Choroid plexus epithelial cell (primary cell): ENCODE data around the gene MYO9A.

ENCODE experiments used
- DNase-seq: peaks from one replicate; pipeline ENCODE4 v3.0.0-alpha.2; 2010; ENCODE audit warnings: low read depth
- H3K4me3 ChIP-seq: 2 replicates; pipeline ENCODE4 v1.5.1; 2011; ENCODE audit warnings: low read depth, mild to moderate bottlenecking, control low read depth, low read length, moderate library complexity
- TF ChIP-seq, protein P1 (sequence below): conservative IDR thresholded peaks from 2 replicates; pipeline ENCODE4 v1.5.1; 2011; ENCODE audit warnings: low read depth, mild to moderate bottlenecking, control low read depth, inconsistent platforms, low read length, moderate library complexity

Gene MYO9A

DNA sequence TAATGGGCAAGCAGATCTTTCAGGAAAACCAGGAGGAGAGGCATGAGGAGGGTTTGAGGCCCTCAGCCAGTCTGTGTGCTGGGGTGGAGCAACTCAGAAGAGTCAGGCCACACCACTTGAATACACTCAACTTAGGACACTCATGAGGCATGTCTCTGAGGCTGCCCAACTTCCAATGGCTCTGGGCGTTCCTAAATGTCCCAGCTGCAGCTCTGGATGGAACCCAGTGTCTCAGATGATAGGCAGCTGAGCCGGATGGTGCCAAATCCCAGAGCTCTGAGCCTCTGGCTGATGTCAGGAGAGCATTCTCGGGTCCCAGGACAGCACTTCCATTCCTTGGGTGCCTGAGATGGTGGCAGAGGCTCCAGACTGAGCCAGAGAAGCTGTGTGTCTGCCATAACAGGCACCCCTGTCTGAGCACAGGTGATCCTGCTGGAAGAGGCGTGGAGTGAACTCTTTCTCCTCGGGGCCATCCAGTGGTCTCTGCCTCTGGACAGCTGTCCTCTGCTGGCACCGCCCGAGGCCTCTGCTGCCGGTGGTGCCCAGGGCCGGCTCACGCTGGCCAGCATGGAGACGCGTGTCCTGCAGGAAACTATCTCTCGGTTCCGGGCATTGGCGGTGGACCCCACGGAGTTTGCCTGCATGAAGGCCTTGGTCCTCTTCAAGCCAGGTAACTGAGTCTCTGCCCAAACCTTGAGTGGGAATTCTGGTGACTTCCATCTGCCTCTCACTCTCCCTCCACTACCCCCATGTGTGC lies 304.8 kb downstream of the MYO9A start:
- no peak for DNase-seq
- no peak overlapping the region for H3K4me3 ChIP-seq
- TF ChIP-seq, protein P1, sequence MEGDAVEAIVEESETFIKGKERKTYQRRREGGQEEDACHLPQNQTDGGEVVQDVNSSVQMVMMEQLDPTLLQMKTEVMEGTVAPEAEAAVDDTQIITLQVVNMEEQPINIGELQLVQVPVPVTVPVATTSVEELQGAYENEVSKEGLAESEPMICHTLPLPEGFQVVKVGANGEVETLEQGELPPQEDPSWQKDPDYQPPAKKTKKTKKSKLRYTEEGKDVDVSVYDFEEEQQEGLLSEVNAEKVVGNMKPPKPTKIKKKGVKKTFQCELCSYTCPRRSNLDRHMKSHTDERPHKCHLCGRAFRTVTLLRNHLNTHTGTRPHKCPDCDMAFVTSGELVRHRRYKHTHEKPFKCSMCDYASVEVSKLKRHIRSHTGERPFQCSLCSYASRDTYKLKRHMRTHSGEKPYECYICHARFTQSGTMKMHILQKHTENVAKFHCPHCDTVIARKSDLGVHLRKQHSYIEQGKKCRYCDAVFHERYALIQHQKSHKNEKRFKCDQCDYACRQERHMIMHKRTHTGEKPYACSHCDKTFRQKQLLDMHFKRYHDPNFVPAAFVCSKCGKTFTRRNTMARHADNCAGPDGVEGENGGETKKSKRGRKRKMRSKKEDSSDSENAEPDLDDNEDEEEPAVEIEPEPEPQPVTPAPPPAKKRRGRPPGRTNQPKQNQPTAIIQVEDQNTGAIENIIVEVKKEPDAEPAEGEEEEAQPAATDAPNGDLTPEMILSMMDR = no peak

DNA sequence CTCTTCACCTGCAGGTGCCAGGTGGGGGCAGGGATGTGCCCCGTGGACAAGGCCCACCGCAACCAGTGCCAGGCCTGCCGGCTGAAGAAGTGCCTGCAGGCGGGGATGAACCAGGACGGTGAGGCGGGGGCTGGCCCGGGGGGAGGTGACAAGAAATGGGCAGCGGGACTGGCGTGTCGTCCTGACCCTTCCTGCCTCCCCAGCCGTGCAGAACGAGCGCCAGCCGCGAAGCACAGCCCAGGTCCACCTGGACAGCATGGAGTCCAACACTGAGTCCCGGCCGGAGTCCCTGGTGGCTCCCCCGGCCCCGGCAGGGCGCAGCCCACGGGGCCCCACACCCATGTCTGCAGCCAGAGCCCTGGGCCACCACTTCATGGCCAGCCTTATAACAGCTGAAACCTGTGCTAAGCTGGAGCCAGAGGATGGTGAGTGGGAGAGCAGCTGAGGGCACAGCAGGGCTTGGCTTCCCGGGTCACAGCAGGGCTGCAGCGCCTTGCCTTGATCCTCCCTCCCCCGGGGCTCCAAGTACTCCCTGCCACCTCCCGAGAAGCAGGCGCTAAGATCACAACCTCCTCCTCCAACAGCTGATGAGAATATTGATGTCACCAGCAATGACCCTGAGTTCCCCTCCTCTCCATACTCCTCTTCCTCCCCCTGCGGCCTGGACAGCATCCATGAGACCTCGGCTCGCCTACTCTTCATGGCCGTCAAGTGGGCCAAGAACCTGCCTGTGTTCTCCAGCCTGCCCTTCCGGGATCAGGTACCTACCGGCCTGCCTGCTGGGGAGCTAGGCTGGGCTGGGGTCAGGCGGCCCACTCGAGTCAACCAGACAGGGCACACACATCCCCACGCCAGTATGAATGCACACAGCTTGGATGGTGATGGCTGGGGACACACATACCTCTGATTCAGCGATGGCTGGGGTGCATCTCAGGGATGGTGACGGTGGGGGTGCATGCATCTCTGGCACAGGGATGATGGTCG lies 305.9 kb downstream of the MYO9A start:
- no peak overlapping the region for H3K4me3 ChIP-seq
- no peak for DNase-seq
- TF ChIP-seq, protein P1 = no peak

DNA sequence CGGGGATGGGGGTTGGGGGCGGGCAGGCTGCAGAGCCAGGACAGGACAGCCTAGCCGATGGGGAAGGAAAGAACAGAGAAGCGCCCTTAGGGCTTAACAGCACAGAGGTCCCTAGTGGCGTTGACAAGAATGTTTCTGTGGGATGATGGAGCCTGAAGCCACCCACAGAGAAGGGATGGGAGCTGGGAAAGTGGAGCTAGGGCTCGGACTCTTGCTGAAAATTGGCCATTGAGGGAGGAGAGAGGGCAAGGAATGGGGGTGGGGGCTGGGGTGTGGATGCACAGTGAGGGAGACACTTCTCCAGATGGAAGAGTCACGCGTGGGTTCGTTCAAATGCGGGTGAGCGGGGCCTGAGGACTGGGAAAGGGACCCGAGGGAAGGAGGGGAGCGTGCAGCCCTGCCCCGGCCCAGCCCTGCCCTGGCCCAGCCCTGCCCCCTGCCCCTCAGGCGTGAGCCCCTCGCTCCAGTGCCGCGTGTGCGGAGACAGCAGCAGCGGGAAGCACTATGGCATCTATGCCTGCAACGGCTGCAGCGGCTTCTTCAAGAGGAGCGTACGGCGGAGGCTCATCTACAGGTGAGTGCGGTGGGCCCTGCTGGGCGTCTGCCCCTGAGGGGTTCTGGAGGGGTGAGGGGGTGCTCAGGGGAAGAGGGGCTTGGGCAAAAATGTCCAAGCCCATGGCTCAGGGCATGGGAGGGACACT lies 306.8 kb downstream of the MYO9A start:
- no peak overlapping the region for H3K4me3 ChIP-seq
- TF ChIP-seq, protein P1 = no peak
- DNase-seq = no peak

DNA sequence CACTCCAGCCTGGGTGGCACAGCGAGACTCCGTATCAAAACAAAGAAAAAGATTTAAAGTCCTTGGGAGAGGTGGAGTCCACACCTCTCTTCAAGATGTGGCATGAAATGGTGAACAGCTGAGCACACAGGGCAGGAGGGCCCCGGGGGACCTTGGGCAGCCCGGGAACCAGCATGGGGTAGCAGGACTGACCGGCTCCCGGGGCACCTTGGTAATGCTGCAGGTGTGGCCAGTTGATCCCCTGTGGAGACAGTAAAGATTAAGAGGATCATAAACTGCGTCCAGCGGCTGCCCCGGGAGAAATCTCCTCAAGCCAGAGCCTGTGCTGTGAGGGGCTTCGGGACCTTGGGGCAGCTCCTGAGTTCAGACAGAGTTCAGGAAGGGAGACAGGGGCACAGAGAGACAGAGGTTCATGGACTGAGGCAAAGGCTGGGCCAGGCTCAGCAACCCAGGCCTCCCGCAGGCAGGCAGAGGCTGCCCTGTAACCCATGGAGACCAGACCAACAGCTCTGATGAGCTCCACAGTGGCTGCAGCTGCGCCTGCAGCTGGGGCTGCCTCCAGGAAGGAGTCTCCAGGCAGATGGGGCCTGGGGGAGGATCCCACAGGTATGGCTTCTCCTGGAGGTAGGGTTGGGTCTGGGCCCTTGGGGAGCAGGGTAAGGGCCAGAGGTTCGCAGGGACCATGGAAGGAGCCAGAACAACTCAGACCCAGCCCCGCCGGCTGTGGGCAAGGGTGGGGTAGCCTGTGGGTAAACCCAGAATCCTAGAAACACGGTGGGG lies 307.5 kb downstream of the MYO9A start, which contains the start of gene NR2E3:
TSS of gene NR2E3 (plus strand) at position 299 of the 780 bp plus-strand sequence. CDS start at position 489, 190 bp downstream.
- DNase-seq = no peak
- TF ChIP-seq, protein P1 = no peak
- H3K4me3 ChIP-seq = no peak within 1 kb of the TSS

DNA sequence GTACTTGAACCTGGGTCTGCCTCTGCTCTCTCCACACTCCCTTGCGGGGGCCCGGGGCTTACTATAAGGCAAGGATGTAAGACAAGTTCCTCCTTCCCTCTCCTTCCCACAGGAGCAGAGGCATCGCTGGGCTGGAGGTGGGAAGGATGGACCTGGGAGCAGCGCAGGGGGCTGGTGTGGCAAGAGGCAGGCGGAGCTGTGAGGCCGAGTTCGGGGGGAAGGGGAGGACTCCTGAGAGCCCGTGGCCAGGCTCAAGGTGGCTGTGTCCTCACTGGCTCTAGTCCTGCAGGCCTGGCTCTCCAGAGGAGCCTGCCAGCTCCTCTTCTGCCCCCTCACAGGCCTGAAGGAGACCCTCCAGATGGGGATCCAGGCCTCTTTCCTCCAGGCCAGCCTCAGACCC lies 308.6 kb downstream of the MYO9A start:
- TF ChIP-seq, protein P1 = no peak
- no peak overlapping the region for H3K4me3 ChIP-seq
- DNase-seq = no peak
